K562 (cell line): Measurements from ENCODE around the gene NOCT. TPM values are rescaled to one million over a fixed set of nuclear protein-coding genes. Genes with fewer than 3 reads are reported as not detected.

Experiments
- ARID1B ChIP-seq: fragments of 450-650 bp; IDR thresholded peaks from 2 replicates; pipeline ENCODE4 v1.6.1; 2016; ENCODE audit warnings: antibody characterized with exemption, mild to moderate bottlenecking, inconsistent platforms
- DMBX1 ChIP-seq: fragments of 250-450 bp; sonication (Bioruptor Pico); IDR thresholded peaks from 2 replicates; pipeline ENCODE4 v1.8.0; 2022; ENCODE audit warnings: inconsistent platforms, mild to moderate bottlenecking, moderate library complexity, borderline replicate concordance
- HNRNPLL ChIP-seq: fragments of 200-400 bp; formaldehyde crosslinking; IDR thresholded peaks from 2 replicates; pipeline ENCODE4 v1.6.1; 2017; ENCODE audit warnings: low read length, low read depth, mild to moderate bottlenecking; ENCODE audit not compliant: poor library complexity, severe bottlenecking
- L3MBTL2 ChIP-seq: fragments of 450-650 bp; IDR thresholded peaks from 2 replicates; pipeline ENCODE4 v1.6.1; 2016; ENCODE audit warnings: mild to moderate bottlenecking, moderate library complexity
- STAG1 ChIP-seq: sonication (generic); formaldehyde crosslinking; IDR thresholded peaks from 2 replicates; pipeline ENCODE4 v1.5.0; 2020; ENCODE audit warnings: missing genetic modification reagents, borderline replicate concordance
- polyA plus RNA-seq, 8 experiments: library from polyadenylated mRNA; depleted of rRNA in 4 of 8; stranded (reverse) in 5 of 8; unstranded in 3 of 8; fragments of >200 nt; fragmentation: Nextera tagmentation in 2 of 8; fragmentation: Illumina TruSeq in 1 of 8; extraction: Ambion mirVana in 2 of 8; extraction: Trizol in 1 of 8; gene quantifications; 2 replicates each; pipeline versions ENCODE4 v1.2.1 to v1.2.3, GENCODE V29; 2011 to 2014; ENCODE audit warnings: inconsistent platforms in 1 of 8, missing spikeins in 1 of 8
- total RNA-seq, 7 experiments: library from RNA; depleted of rRNA in 6 of 7; stranded (reverse); fragments of >200 nt in 6 of 7; fragmentation: Illumina TruSeq in 2 of 7; extraction: Trizol in 2 of 7; gene quantifications; 2 replicates each; pipeline versions ENCODE4 v1.2.1 to v1.2.3, GENCODE V29; 2011 to 2021; ENCODE audit warnings: low replicate concordance in 1 of 7
- TF ChIP-seq, protein P1 (sequence below): sonication (generic); formaldehyde crosslinking; IDR thresholded peaks from 2 replicates; pipeline ENCODE4 v1.8.0; 2023; ENCODE audit warnings: mild to moderate bottlenecking, missing genetic modification reagents
- TF ChIP-seq, protein P2 (sequence below): sonication (generic); formaldehyde crosslinking; IDR thresholded peaks from 2 replicates; pipeline ENCODE4 v1.8.1; 2023; ENCODE audit warnings: mild to moderate bottlenecking, missing genetic modification reagents
- TF ChIP-seq, protein P3 (sequence below): sonication (generic); formaldehyde crosslinking; IDR thresholded peaks from 2 replicates; pipeline ENCODE4 v1.8.0; 2022; ENCODE audit warnings: mild to moderate bottlenecking, missing genetic modification reagents
- TF ChIP-seq, protein P4 (sequence below), 2 experiments: IDR thresholded peaks; 2 replicates each; pipeline ENCODE4 v1.6.1; 2012; ENCODE audit warnings: improper control_type of control experiment in 2 of 2, low read depth in 2 of 2, low read length in 2 of 2, borderline replicate concordance in 1 of 2
- TF ChIP-seq, protein P5 (sequence below): sonication (generic); IDR thresholded peaks from 2 replicates; pipeline ENCODE4 v1.6.1; 2016

The NOCT gene
- total and polyA plus RNA-seq, 9 of the 15 experiments (the other 6 are each of a cell fraction or from before 2014, with no cell fraction given) = 1.3 to 20.2 (median 11.1) TPM

DNA sequence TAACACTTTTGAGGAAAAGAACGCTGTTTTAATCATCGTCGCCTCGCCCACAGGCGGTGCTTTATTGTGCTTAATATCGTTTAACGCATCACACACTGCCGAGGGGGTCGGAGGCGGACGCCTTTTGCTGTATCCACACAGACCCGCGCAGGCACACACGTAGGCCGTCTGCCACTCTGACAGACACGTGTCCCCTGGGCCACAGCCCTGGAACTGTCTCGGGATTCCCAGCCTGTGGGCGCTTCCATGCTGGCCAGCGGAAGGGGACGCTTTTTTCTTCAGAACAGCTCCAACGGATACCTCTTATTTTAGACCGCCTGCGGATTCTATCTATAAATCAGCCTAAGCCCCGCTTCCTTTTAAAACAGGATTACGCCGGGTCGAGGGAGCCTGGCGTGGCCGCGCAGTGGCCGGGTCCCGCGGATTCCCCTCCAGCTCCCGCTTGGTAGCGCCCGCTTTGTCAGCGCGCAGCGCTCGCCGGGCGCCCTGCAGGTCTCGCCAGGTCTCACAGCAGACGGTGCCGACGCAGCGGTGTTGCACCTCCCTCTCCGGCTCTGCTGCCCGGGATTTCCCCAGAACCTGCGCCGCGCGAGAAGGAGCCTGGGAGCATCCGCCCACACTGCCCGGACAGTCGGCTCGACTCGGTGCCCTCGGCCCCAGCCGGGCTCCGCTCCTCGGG, at the start of gene NOCT (continued):
- TF ChIP-seq, protein P1, sequence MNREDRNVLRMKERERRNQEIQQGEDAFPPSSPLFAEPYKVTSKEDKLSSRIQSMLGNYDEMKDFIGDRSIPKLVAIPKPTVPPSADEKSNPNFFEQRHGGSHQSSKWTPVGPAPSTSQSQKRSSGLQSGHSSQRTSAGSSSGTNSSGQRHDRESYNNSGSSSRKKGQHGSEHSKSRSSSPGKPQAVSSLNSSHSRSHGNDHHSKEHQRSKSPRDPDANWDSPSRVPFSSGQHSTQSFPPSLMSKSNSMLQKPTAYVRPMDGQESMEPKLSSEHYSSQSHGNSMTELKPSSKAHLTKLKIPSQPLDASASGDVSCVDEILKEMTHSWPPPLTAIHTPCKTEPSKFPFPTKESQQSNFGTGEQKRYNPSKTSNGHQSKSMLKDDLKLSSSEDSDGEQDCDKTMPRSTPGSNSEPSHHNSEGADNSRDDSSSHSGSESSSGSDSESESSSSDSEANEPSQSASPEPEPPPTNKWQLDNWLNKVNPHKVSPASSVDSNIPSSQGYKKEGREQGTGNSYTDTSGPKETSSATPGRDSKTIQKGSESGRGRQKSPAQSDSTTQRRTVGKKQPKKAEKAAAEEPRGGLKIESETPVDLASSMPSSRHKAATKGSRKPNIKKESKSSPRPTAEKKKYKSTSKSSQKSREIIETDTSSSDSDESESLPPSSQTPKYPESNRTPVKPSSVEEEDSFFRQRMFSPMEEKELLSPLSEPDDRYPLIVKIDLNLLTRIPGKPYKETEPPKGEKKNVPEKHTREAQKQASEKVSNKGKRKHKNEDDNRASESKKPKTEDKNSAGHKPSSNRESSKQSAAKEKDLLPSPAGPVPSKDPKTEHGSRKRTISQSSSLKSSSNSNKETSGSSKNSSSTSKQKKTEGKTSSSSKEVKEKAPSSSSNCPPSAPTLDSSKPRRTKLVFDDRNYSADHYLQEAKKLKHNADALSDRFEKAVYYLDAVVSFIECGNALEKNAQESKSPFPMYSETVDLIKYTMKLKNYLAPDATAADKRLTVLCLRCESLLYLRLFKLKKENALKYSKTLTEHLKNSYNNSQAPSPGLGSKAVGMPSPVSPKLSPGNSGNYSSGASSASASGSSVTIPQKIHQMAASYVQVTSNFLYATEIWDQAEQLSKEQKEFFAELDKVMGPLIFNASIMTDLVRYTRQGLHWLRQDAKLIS = 0 out of 2 replicates have a peak, but pooled peaks have one; percentile 85
- TF ChIP-seq, protein P2, sequence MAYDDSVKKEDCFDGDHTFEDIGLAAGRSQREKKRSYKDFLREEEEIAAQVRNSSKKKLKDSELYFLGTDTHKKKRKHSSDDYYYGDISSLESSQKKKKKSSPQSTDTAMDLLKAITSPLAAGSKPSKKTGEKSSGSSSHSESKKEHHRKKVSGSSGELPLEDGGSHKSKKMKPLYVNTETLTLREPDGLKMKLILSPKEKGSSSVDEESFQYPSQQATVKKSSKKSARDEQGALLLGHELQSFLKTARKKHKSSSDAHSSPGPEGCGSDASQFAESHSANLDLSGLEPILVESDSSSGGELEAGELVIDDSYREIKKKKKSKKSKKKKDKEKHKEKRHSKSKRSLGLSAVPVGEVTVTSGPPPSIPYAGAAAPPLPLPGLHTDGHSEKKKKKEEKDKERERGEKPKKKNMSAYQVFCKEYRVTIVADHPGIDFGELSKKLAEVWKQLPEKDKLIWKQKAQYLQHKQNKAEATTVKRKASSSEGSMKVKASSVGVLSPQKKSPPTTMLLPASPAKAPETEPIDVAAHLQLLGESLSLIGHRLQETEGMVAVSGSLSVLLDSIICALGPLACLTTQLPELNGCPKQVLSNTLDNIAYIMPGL = no peak; the same call in 1 of the 2 replicates
- TF ChIP-seq DMBX1 (CRISPR knock-in tag) = no peak
- TF ChIP-seq, protein P3, sequence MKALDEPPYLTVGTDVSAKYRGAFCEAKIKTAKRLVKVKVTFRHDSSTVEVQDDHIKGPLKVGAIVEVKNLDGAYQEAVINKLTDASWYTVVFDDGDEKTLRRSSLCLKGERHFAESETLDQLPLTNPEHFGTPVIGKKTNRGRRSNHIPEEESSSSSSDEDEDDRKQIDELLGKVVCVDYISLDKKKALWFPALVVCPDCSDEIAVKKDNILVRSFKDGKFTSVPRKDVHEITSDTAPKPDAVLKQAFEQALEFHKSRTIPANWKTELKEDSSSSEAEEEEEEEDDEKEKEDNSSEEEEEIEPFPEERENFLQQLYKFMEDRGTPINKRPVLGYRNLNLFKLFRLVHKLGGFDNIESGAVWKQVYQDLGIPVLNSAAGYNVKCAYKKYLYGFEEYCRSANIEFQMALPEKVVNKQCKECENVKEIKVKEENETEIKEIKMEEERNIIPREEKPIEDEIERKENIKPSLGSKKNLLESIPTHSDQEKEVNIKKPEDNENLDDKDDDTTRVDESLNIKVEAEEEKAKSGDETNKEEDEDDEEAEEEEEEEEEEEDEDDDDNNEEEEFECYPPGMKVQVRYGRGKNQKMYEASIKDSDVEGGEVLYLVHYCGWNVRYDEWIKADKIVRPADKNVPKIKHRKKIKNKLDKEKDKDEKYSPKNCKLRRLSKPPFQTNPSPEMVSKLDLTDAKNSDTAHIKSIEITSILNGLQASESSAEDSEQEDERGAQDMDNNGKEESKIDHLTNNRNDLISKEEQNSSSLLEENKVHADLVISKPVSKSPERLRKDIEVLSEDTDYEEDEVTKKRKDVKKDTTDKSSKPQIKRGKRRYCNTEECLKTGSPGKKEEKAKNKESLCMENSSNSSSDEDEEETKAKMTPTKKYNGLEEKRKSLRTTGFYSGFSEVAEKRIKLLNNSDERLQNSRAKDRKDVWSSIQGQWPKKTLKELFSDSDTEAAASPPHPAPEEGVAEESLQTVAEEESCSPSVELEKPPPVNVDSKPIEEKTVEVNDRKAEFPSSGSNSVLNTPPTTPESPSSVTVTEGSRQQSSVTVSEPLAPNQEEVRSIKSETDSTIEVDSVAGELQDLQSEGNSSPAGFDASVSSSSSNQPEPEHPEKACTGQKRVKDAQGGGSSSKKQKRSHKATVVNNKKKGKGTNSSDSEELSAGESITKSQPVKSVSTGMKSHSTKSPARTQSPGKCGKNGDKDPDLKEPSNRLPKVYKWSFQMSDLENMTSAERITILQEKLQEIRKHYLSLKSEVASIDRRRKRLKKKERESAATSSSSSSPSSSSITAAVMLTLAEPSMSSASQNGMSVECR = peak; percentile 68; the same call in 1 of the 2 replicates
- peak; percentile 58 for TF ChIP-seq HNRNPLL
- TF ChIP-seq ARID1B = 0 out of 2 replicates have a peak, but pooled peaks have one; percentile 12
- peak; percentile 93 for TF ChIP-seq L3MBTL2
- TF ChIP-seq STAG1 (CRISPR knock-in tag) = no peak
- TF ChIP-seq, protein P4, sequence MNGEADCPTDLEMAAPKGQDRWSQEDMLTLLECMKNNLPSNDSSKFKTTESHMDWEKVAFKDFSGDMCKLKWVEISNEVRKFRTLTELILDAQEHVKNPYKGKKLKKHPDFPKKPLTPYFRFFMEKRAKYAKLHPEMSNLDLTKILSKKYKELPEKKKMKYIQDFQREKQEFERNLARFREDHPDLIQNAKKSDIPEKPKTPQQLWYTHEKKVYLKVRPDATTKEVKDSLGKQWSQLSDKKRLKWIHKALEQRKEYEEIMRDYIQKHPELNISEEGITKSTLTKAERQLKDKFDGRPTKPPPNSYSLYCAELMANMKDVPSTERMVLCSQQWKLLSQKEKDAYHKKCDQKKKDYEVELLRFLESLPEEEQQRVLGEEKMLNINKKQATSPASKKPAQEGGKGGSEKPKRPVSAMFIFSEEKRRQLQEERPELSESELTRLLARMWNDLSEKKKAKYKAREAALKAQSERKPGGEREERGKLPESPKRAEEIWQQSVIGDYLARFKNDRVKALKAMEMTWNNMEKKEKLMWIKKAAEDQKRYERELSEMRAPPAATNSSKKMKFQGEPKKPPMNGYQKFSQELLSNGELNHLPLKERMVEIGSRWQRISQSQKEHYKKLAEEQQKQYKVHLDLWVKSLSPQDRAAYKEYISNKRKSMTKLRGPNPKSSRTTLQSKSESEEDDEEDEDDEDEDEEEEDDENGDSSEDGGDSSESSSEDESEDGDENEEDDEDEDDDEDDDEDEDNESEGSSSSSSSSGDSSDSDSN (IDR thresholded peaks at IDR 0.05; ENCODE audit: borderline replicate concordance in 1 of 2, low read depth in 2 of 2, low read length in 2 of 2) = peak in 1 of 2 experiments; percentile 81; a peak in 2 of 4 replicates
- TF ChIP-seq, protein P5, sequence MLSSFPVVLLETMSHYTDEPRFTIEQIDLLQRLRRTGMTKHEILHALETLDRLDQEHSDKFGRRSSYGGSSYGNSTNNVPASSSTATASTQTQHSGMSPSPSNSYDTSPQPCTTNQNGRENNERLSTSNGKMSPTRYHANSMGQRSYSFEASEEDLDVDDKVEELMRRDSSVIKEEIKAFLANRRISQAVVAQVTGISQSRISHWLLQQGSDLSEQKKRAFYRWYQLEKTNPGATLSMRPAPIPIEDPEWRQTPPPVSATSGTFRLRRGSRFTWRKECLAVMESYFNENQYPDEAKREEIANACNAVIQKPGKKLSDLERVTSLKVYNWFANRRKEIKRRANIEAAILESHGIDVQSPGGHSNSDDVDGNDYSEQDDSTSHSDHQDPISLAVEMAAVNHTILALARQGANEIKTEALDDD = no peak
